Spleen (tissue), 7 donors: Measurements from ENCODE around the gene MYL12A.

Experiments used
- POLR2A ChIP-seq, 3 donors: fragments of 450-650 bp; IDR thresholded peaks; one replicate each; pipeline ENCODE4 v1.5.1; 2017; ENCODE audit warnings: antibody characterized with exemption in 3 of 3, mild to moderate bottlenecking in 1 of 3
- POLR2AphosphoS5 ChIP-seq, 3 donors: sonication (generic); formaldehyde crosslinking; IDR thresholded peaks; one replicate each; pipeline ENCODE4 v1.5.1; 2017; ENCODE audit warnings: antibody characterized with exemption in 3 of 3
- TF ChIP-seq, protein P1 (sequence below), 11 experiments: fragments of 200-600 bp in 7 of 11; fragments of 450-650 bp in 4 of 11; sonication (generic) in 4 of 11; IDR thresholded peaks in 8 of 11; conservative IDR thresholded peaks in 3 of 11; 1 replicate in 7 of 11; 2 replicates in 4 of 11; pipeline versions ENCODE4 v1.4.0 to v1.8.0; 2016 to 2021; ENCODE audit warnings: antibody characterized with exemption in 11 of 11, inconsistent platforms in 4 of 11, mild to moderate bottlenecking in 1 of 11
- donor health status: DM: no; HTN: no; CAD: no; lungs with moderate emphysema.
- donor health status: DM: no; HTN: no; CAD: no.
- donor health status: DM: no; HTN: no; CAD: no.

DNA sequence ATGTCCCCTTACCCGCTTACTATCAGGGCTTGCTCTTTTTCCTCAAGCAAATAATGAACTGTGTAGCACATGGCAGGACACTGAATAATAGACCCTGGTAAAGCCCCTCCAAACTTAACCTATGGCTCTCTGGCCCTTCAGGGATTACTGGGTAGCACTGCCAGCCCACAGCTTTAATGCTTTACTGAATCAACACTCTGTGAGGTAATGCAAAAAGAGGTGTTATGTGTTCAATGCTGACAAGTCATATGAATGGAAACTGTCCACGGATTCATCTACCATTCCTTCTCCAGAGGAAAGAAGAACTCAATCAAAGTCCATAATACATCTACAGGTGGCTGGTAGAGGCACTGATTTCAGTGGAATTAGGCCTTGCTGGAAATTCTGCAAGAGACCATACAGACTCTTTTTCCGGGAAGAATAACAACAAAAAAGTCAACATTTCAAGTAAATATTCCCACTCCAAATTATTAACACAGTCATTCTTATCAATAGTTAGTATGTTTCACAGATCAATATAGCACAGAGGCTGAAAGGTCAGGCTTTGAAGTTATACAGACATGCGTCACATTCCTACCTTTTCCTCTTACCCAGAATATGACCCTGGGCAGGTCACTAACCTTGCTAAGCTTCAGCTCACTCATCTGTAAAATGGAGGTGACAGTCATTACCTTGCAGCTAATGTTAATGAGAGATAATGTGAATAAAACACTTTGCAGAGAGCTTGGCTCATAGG, 14.0 kb upstream of the MYL12A start:
- TF ChIP-seq POLR2AphosphoS5 (IDR thresholded peaks at IDR 0.05): no peak
- TF ChIP-seq, protein P1, sequence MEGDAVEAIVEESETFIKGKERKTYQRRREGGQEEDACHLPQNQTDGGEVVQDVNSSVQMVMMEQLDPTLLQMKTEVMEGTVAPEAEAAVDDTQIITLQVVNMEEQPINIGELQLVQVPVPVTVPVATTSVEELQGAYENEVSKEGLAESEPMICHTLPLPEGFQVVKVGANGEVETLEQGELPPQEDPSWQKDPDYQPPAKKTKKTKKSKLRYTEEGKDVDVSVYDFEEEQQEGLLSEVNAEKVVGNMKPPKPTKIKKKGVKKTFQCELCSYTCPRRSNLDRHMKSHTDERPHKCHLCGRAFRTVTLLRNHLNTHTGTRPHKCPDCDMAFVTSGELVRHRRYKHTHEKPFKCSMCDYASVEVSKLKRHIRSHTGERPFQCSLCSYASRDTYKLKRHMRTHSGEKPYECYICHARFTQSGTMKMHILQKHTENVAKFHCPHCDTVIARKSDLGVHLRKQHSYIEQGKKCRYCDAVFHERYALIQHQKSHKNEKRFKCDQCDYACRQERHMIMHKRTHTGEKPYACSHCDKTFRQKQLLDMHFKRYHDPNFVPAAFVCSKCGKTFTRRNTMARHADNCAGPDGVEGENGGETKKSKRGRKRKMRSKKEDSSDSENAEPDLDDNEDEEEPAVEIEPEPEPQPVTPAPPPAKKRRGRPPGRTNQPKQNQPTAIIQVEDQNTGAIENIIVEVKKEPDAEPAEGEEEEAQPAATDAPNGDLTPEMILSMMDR (IDR thresholded peaks at IDR 0.05 in 8 of 11, conservative IDR thresholded peaks at IDR 0.05 in 3 of 11): no peak
- no peak for TF ChIP-seq POLR2A (IDR thresholded peaks at IDR 0.05)
